ENCODE results near the gene FLVCR2. TPM values are rescaled to one million over a fixed set of nuclear protein-coding genes. Genes with fewer than 3 reads are reported as not detected.

The FLVCR2 gene
- total and polyA plus RNA-seq, 8 donors: 4.3 to 30.9 (median 7.9) TPM

GRCh38 chr14:75626396-75626795, 48.0 kb downstream of the FLVCR2 start:
- H3K4me1 ChIP-seq: peaks cover 0 to 5% of the 10 kb centered on the region in 2 donors
- no peak for TF ChIP-seq CTCF (IDR thresholded peaks at IDR 0.05)
- H3K4me3 ChIP-seq: no peak overlapping the region
- no peaks in the 10 kb centered on the region for H3K9me3 ChIP-seq
- intact Hi-C loops (cut with DNase I): no loop called here
- DNase-seq (no peak), ATAC-seq (no peak)
- no peaks in the 10 kb centered on the region for H3K27me3 ChIP-seq
- peaks cover 0 to 1% of the 10 kb centered on the region in 2 donors for H3K36me3 ChIP-seq
- no peak overlapping the region for H3K27ac ChIP-seq

GRCh38 chr14:75626863-75627262, 48.4 kb downstream of the FLVCR2 start:
- H3K4me3 ChIP-seq: no peak overlapping the region
- DNase-seq (no peak), ATAC-seq (no peak)
- TF ChIP-seq CTCF (IDR thresholded peaks at IDR 0.05): no peak
- H3K4me1 ChIP-seq: peaks cover 0 to 5% of the 10 kb centered on the region in 2 donors
- intact Hi-C loops (cut with DNase I): no loop called here
- H3K27ac ChIP-seq: peak overlapping the region in 1 of 2 donors; percentile 6
- no peaks in the 10 kb centered on the region for H3K27me3 ChIP-seq
- peaks cover 0 to 6% of the 10 kb centered on the region in 2 donors for H3K36me3 ChIP-seq
- no peaks in the 10 kb centered on the region for H3K9me3 ChIP-seq

- Histone ChIP-seq H3K9me3 (no peaks in the 10 kb centered on the region), H3K27me3 (no peaks in the 10 kb centered on the region), H3K4me3 (no peak overlapping the region), H3K4me1 (peaks cover 0 to 5% of the 10 kb centered on the region in 2 donors), H3K27ac (peak overlapping the region in 1 of 2 donors; percentile 6), H3K36me3 (peaks cover 0 to 7% of the 10 kb centered on the region in 2 donors)
- no peak for ATAC-seq
- no peak for TF ChIP-seq CTCF (IDR thresholded peaks at IDR 0.05)
- intact Hi-C loops (cut with DNase I): no loop called here
- DNase-seq: no peak
Measured at GRCh38 chr14:75627406-75627805, 49.0 kb downstream of the FLVCR2 start.

GRCh38 chr14:75628816-75629215, 50.4 kb downstream of the FLVCR2 start:
- DNase-seq (no peak), ATAC-seq (peak; percentile 32)
- Histone ChIP-seq H3K4me3 (no peak overlapping the region), H3K36me3 (peaks cover 0 to 7% of the 10 kb centered on the region in 2 donors), H3K9me3 (no peaks in the 10 kb centered on the region), H3K4me1 (peaks cover 0 to 5% of the 10 kb centered on the region in 2 donors), H3K27me3 (no peaks in the 10 kb centered on the region), H3K27ac (no peak overlapping the region)
- intact Hi-C loops (cut with DNase I): no loop called here
- TF ChIP-seq CTCF (IDR thresholded peaks at IDR 0.05): no peak

- DNase-seq (no peak), ATAC-seq (no peak)
- Histone ChIP-seq H3K4me1 (peaks cover 0 to 5% of the 10 kb centered on the region in 2 donors), H3K9me3 (no peaks in the 10 kb centered on the region), H3K27ac (no peak overlapping the region), H3K4me3 (no peak overlapping the region), H3K36me3 (peaks cover 0 to 14% of the 10 kb centered on the region in 2 donors), H3K27me3 (no peaks in the 10 kb centered on the region)
- intact Hi-C loops (cut with DNase I): no loop called here
- TF ChIP-seq CTCF (IDR thresholded peaks at IDR 0.05): no peak
Measured at GRCh38 chr14:75630695-75631452, 52.5 kb downstream of the FLVCR2 start.

All from left lung (tissue), 10 donors.